Measurements from ENCODE around the gene BSCL2.

GRCh38 chr11:62725646-62726045, 18.4 kb upstream of the BSCL2 start:
- TF ChIP-seq CTCF (IDR thresholded peaks at IDR 0.05) (no peak), POLR2A (IDR thresholded peaks at IDR 0.05) (no peak)

All from thyroid gland (tissue), 4 donors.